HUDEP-2 (cell line): ENCODE data around the gene SP6.
A peak's percentile ranks its signal among the peaks of the same experiment; 100 is the strongest.

ENCODE experiments used
- DNase-seq, 76 experiments: peaks; one replicate each; lab custom pipeline; 2025; ENCODE audit not compliant: unreplicated experiment in 76 of 76; lab: John Stamatoyannopoulos, UW

SP6 gene

DNA sequence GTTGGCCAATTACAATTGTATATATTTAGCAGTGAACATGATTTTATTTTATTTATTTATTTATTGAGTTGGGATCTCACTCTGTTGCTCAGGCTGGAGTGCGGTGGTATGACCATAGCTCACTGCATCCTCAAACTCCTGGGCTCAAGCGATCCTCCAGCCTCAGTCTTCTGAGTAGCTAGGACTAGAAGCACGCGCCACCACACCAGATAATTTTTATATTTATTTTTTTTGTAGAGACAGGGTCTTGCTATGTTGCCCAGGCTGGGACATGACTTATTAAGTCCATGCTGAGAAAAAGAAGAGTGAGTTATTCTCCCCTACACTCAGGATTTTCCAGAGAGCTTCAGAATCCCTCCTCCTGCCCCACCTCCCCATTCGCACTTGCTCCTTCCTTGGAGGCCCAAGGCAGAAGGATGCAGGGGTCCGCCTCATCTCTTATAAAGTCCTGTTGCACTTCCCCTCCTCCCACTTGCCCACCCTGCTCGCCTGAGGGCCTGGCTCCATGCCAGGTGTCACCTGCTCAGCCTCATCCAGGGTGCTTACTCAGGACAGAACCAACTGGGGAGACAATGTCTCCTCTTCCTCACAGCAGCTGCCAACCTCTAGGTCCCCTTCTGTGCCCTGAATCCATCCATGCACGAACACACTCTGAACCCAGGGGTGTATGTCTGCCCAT lies 29.0 kb upstream of the SP6 start:
- no peak for DNase-seq

DNA sequence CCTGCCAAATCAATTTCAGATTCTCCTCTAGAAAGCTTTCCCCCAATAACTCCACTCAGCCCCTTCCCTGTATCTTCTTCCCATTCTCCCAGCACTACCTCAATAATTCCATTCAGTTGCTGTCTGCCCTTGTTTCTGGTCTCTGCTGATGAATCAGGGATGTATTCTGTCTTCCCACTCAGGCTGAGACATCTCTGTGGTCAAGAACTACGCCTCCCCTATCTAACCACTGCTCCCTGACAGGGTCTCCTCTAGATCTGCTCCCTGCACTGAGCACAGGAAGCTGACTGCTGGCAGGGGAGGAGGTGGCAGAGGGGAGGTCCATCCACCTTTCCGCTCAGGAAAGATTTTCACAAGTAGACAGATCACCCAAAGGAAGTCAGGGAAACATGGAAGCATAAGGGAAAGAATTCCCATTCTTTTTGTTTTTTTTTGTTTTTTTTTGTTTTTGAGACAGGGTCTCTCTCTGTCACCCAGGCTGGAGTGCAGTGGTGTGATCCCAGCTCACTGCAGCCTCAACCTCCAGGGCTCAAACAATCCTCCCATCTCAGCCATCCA lies 28.1 kb upstream of the SP6 start:
- no peak for DNase-seq

DNA sequence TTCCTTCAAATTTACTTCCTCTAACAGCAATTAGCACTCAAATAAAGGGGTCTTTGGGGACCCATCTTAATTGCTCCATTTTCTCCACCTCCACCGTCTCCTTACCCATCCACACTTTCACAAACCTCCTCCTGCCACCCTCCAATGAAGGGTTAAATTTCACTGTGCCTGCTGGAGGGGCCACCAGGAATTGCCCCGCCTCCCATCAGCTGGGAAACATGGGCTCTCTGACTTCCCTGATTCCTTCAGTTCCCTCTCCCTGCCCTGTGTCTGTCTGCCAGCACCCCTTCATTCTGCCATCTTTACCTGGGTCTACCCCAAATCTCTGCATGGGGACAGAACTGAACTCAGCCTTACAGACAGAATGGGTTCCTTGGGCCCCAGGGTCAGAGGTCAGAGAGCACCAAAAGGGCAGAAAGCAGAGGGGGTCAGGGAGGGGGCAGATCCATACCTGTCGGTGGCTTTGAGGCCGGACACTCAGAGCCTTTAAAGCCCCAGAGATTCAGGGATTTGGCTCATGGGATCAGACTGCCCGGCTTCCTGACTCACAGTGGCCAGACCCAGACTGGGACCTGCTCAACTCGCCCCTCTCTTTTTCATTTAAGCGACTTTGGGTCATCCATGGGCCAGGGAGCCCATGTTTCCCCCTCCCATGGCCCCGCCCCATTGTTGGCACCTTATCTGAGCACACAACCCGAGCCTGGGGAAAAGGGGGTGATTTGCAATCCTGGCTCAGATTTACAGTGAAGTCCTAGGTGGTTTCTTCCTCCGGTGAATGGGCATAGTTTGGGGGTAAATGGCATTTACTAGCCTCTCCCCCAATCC lies 27.5 kb upstream of the SP6 start:
- no peak for DNase-seq

DNA sequence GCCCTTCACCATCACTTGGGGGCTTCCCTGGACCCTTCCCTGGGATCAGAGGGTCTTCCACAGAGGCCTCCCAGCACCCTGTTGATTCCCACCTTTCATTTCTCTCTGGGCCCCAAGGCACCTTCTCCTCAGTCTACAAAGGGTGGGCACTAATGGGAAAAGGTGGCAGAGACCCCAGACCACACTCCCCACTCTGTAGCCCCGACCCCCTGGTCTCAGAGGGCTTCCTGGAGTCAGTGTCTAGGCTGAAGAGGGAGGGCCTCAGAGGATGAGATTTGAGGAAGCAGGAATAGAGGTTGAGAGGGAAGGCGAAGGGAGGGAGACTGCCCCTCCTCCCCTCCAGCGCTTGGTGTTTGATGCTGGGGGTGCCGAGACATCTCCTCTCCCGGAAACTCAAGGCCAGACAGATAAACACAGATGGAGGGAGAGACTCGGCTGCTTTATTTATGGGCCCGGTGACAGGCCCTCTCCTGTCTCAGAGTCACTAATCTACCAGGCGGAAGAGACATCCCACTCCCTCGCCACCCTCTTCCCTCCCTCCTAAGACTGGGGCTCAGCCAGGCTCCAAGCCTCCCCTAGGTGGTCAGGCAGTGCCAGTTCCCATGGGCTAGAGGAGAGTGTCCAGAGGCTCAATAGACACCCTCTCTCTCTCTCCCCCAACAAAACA lies 26.5 kb upstream of the SP6 start:
- no peak for DNase-seq

DNA sequence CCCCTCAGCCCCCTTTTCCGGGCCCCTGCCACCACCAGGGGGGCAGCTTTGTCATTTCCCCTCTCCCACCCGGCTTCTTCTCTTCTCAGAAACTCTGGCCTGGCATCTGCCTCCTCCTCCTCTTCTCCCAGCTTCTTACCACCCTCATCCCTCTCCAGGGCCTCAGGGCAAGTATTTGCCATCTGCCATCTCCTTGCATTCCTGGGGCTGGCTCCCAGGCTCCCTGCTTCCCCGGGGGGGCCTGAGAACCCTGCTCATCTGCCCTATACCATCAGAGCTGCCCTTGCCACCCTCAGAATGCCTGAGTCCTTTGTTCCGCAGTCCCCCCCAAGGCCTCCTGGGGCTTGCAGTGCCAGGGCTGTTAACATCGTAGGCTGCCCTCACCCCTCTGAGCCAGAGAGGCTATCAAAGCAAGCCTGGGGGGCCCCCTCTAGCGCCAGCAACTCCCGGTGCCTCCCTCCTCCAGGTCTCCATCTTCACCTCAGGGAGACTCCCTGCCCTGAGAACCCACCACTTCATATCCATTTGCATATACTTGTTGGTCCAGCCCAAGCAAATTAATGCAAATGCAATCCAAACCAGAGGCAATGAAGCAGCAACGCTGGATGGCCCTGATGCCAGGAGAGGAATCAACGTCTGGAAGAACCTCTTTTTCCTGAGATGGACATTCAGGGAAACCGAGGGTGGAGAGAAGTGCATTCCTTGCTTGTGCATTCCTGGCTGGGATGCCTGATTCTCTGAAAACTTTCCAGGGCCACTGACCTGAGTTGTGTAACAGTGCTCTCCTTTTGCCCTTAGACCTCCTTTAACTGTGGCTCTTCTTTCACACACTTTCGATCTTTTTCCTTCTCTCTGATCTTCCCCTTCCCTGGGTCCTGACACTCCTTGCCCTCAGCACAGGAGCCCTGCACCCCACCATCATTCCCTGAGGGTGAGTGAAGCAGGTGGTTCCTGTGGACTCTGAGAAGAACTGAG lies 24.3 kb upstream of the SP6 start:
- no peak for DNase-seq

DNA sequence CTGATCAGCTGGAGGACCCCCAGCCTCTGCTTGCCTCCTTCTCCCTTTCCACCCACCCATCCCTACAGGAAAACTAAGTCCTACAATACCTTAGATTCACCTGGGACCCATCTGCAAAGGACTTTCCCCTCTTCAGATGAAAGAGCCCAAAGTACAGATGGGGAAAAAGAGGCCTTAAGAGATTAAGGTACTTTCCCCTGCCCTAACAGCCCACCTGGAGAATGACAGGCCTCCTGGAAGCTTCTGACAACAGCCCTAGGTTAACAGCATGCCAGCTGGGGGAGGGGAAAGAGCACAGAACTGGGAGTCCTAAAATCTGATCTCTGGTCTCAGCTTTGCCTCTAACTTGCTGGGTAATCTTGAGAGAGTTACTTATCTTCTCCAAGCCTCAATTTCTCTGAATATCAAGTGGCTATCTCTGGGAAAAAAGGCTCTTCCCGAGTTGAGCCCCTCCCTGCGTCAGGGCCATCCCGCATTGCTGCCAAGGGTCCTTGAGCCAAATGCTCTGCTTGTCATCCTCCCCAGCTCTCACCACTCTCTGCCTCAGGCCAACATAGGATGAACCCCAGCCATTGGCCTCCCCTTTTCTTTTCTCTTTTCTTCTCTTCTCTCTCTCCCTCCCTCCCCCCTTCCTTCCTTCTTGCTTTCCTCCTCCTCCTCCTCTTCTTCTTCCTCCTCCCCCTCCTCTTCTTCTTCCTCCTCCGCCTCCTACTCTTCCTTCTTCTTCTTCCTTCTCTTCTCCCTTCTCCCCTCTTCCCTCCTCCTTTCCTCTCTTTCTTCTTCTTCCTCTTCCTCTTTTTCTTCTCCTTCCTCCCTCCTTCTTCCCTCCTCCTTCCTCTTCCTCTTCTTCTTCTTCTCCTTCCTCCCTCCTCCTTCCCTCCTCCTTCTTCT lies 22.5 kb upstream of the SP6 start:
- DNase-seq: no peak

DNA sequence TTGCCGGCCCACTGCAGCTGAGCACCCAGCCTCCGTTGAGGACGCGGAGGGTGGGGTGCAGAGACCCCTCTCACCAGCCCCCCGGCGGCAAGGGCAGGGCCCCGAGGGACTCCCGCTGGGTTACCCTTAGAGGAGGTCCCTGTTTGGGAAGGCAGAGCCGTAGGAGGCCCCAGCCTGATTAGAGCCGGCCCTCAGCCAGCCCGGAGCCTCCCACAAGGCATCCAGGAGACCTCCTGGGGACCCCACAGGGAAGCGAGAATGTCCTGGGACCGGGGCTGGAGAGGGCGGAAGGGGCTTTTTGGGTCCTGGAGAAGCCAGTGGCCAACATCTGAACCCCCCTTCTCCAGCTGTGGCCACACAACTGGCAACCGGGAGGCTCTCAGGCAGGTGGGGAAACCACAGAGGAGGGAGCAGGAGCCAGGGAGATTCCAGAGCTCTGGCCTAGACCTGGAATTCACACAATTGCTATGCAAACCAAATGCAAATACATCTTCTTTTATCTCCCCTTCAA lies 21.7 kb upstream of the SP6 start:
- no peak for DNase-seq

DNA sequence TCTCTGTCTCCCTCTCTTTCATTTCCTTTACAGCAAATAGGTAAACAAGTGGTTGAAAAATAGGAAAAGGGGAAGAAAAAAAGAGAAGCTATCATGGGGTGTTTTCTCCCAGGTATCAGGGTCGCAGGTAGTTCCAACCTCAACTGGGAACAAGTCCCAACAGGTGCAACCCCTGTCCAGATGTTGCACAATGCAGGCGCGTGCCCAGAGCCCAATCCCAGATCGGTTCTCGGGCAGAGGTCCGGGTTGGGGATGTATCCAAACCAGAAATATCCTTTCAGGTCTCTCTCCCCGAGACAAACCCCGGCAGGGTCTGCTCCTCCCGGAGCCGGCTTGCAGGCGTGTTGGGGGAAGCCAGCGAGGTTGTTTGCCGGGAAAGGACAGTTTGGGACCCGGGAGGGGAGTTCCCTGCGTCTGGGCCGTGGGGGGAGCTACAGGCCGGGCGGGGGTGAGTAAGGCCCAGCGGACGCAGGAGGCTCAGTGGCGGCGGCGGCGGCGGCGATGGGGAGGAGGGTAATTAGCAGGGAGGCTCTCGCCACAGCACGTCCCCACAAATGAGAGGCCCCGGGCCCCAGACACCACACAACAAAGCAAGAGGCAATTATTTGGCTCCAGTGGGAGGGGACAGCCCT lies 21.2 kb upstream of the SP6 start:
- DNase-seq: no peak

DNA sequence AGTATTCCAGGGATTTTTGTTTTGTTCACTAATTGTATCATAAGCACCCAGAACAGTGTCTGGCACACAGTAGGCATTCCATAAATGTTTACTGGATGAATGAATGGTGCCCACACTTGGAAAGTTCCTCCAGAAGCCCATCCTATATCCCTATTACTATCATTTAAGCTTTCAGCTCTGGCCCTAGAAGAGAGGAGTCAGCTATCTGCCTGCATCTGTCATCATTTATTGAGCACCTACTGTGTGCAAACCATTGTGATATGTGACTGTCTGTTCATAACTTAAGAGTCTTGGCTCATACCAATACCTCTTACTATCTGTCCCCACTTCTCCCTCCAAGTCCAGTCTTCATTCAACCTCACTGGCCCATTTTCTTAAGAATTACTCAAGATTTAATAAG lies 20.1 kb upstream of the SP6 start:
- DNase-seq: no peak

DNA sequence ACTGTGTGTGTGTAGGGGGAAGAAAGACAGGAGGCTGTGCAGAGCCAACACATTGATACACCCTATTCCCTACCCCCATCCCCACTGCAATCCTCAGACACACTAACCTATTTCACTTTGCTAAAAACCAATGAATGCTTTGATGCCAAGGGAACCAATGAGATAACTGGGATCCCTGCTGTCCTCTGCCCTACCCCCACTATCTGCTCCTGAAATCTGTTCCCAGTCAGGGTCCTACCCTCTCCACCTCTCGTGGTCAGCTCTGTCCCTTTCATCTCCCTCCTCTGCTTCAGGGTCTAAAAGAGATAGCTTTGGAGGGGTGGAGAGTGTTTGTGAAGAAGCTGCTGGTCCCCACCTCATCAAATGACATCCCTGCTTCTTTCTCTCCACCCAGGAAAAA lies 19.1 kb upstream of the SP6 start:
- no peak for DNase-seq

DNA sequence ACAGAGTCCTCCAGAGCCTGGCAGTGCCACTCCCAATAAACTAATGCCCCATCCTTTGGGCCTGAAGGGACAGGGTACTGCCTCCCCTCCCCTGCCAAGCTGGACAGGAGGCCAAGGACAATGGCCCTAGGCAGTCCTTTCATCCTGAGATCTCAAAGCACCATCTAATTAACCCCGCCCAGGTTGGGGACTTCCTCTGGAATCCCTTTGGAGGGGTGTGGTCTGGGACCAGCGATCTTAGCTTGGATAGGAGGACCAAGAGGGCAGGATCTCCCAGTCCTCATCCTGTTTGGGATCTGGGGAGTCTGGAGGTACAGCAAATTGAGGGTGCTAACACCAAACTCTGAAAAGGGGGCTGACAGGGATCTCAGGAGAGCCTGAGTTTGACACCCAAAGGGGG lies 18.2 kb upstream of the SP6 start:
- no peak for DNase-seq

DNA sequence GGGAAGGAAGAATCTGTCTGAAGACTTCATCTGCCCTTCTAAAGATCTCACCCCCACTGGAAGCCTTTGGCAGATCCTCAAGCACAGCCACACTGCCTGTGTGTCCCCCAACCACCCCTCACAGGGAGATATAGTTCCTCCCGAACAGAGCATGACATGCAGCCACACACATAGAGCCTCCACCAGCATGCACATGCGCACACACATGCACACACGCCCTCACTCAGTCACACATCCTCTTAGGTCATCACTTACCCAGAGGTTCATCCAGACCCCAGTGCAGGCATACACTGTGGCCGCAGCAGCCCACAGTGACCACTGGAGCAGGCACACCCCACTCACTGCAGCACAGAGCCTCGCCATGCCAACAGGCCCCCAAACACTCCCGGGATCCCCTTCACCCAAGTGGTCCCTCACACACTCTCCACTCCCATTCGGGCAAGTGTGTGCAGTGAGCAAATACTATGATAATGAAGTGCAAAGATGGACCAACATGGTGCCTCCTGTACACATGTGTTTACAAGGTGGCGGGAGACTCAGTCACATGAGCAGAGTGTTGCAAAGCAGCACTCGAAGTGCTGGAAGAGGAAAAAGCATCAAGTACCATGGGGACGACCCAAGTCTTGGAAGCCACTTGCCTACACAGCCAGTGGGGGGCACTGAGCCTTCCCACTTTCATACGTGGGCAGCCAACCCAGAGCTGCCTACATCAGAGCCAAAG lies 17.0 kb upstream of the SP6 start:
- DNase-seq: no peak

DNA sequence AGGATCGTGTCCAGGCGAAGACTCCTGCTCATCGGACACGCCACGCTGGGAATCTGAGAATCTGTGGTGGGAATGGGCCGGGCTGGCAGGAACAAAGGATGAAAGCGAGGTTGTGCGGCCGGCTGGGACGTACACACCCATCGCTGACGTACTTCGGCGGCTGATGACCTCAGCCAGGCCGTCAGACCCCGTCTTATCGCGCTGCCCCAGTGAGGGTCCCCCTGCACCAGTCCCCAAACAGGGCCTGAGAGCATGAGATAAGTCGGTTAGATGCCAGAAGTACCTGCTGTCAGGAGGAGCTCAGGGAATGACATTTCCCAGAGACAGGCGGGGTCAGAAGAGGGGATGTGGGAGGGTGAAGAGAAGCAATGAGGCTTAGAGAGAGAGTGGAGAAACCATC lies 16.0 kb upstream of the SP6 start:
- peak in 3 of 76 experiments; percentile 7 to 33 (median 30) for DNase-seq

DNA sequence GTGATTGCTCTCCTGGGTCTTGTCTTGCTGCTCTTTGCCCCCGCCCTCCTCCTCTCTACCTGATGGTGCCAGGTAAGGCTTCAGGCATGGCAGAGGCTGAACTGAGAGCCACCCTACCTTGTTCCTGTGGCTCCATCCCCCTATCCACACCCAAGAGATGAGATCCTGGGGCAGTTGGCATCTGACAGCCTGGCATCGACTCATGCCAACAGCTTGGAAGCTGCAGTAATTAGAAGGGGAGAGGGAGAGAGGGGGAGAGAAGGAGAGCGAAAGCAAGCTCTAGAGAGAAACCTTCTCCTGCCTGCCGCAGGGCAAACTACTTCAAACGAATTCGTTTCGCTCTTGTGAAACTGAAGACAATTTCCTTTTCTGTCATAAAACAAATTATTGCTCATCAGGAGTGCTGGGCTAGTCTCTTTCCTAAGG lies 13.8 kb upstream of the SP6 start:
- no peak for DNase-seq

DNA sequence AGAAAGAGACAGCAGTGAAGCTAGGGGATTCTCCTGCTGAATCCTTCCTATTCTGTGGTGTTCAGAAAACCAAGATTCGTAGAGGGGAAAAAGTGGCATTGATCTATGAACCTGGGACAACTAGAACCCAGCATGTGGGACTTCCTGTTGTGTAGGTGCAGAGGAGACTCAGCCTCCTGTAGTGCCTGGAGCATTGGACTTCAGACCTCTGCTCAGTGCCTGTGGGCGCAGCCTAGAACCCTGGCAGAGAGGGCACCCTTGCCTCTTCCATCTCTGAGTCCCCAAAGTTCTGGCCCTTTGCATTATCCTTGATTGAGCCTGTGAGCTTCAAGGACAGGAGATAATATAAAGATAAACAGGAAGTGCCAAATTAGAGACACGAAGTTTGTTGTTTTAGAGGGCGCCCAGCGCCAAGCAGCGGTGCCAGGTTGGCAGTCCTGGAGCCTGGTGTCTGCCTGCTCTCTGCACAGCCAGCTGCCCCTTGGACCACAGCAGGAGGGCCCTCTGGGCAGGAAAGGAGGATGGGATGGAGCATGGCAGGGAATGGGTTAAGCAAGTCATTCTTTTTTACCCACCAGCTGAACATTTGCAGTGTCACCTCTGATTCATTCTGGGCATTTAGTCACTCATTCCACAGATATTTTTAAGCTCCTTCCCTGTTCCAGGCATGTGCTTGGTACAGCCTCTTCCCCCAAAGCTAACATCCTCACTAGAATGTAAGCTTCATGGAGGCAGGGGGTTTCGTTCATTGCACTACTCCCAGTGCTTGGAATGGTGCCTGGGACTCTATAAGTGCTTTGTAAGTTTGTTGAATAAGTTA lies 11.9 kb upstream of the SP6 start:
- no peak for DNase-seq

DNA sequence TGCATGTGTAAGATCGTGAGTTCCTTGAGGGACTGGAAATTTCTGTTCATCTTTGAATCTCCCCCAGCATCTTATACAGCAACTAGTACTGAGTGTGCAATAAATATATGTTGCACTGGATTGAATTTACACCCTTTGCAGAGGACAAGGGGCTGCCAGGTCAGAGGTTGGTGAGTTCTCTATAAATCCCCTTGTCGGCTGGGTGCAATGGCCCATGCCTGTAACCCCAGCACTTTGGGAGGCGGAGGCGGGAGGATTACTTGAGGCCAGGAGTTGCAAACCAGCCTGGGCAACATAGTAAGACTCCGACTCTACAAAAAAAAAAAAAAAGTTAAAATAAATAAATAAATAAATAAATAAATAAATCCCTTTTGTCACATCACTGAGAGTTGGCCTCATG lies 9.4 kb upstream of the SP6 start:
- DNase-seq: no peak
